Brain pericyte (primary cell): Measurements from ENCODE around the gene ZFX.
A peak's percentile ranks its signal among the peaks of the same experiment; 100 is the strongest.

Experiments
- DNase-seq: peaks from one replicate; pipeline ENCODE4 v3.0.0-alpha.2; 2012; ENCODE audit warnings: low read depth, low spot score

ZFX gene

GRCh38 chrX:24235084-24235710, 85.7 kb downstream of the ZFX start:
- no peak for DNase-seq

DNA sequence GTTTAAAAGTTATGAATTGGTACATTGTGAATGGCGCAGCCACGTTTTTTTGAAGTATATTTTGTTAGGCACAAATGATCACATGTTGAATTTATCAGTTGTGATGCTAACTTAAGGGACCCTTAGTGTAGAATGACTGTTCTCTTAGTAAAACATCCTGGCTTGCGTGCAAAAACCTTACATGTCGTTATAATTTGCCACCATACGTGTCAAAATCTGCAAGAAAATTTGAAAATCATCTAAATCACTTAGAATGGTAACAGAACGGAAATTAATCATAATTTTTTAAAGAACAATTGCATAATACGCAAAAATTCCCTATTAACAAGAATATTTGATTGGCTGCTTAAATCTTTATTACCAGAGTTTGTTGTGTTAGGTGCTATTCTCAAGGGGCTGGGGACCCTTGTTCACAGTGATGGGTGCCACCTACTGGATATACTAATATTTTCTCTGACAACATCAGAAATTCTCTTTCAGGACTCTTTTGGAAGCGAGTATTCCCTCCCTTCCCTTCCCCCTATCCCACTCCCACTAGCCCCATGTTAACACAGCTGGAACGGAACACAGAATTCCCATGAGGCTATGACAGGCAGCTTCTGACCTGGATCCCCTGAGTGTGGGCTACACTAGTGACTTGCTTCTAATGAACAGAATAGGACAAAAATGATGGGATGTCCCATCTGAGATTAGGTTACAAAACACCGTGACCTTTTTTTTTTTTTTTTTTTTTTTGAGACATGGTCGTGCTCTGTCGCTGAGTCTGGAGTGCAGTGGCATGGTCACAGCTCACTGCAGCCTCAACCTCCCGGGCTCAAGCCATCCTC, 92.5 kb downstream of the ZFX start:
- no peak for DNase-seq

DNA sequence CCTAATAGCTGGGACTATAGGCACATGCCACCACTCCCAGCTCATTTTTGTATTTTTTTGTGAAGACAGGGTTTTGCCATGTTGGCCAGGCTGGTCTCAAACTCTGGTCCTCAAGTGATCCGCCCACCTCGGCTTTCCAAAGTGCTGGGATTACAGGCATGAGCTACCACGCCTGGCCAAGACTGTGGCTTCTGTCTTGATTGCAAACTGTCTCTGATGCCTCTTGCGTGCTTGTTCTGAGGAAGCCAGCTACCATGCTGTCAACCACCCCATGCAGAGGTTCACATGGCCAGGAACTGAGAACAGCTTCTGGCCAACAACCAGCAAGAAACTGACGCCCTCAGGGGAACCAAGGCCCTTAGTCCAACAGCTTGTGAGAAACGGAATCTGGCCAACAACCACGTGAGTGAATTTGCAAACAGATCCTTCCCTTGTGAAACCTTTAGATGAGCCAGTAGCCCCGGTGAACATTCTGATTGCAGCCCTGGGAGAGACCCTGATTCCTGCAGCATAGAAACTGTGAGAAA, 93.2 kb downstream of the ZFX start:
- DNase-seq: peak; percentile 85

DNA sequence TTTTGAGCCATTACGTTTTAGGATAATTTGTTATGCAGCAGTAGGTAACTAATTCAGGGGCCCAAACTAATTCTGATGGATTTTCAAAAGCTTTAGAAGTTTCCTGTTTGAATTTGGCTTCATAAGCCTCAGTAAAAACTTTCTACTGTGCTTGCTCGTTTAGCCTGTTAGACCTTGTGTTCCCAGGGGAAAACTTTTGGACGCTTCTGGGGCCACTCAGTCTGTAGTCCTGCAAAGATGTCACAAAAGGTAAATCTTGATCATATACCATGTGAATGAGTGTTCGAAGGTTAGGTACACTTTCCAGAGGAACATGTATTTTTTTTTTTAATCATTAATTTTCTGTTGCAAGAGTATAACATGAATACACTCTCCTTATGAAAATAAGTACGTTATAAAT, 93.7 kb downstream of the ZFX start:
- DNase-seq: no peak

- DNase-seq: no peak
Measured at GRCh38 chrX:24243692-24244091, 94.2 kb downstream of the ZFX start.

DNA sequence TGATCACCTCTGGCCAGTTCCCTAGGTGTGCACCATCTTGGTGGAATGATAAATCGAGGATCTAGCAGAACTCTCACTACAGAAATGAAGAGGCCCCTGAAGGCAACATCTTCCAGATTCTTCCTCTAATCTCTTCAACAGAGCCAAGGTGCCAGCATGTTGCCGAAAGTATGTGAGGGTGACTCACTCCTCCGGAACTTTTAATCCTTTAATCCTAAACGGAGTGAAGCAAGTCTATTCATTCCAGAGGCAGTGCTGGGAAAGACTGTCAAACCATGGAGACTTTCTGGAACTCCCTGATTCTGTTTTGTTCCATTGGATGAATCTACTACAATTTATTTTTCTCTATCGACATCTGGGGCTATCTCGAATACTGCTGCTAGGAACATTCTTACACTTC, 95.7 kb downstream of the ZFX start:
- DNase-seq: no peak

DNA sequence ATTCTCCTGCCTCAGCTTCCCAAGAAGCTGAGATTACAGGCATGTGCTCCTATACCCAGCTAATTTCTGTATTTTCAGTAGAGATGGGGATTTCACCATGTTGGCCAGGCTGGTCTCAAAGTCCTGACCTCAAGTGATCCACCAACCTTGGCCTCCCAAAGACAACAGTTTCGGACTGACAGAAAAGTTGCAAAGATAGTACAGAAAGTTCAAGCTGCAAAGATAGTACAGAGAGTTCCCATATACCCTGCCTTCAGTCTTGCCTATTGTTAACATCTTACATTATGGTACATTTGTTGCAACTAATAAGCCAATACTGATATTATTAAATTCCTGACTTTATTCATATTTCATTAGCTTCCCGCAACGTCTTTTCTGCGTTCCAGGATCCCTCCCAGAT, 98.5 kb downstream of the ZFX start:
- DNase-seq: no peak

DNA sequence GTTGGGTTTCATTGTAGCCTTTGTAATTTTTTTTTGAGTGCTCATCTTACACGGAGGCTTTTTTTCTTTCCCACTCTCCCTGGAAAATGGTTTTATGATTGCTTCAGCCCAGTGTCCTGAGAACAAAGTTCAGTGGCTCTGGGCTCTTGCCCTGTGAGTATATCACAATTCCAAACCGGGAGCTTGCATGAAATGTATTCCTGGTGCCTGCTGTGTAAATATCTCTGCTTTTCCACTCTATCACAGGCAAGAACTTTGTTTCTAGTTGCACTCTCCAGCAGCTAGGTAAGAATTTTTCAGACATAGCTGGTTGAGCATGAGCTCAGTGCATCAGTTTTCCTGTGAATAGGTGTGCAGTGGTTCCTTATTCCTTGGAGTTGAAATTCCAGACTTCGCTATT, 103.5 kb downstream of the ZFX start:
- no peak for DNase-seq

GRCh38 chrX:24253469-24253868, 103.9 kb downstream of the ZFX start:
- DNase-seq: no peak

DNA sequence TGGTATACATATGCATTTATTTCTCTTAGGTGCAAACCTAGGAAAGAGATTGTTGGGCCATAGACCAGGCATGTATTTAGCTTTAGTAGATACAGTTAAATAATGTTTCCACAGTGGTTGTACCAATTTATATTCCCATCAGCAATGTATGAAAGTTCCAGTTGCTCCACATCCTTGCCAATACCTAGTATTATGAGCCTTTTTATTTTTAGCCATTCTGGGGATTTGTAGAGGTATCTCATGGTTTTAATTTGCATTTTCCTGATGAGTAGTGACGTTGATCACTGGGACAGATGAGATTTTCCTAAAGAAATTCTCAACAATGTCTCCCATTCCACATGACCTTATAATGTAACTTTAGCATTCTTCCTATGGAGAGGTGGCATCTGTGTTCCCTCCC, 107.5 kb downstream of the ZFX start:
- no peak for DNase-seq

- no peak for DNase-seq
Measured at GRCh38 chrX:24259544-24260240, 110.2 kb downstream of the ZFX start.

DNA sequence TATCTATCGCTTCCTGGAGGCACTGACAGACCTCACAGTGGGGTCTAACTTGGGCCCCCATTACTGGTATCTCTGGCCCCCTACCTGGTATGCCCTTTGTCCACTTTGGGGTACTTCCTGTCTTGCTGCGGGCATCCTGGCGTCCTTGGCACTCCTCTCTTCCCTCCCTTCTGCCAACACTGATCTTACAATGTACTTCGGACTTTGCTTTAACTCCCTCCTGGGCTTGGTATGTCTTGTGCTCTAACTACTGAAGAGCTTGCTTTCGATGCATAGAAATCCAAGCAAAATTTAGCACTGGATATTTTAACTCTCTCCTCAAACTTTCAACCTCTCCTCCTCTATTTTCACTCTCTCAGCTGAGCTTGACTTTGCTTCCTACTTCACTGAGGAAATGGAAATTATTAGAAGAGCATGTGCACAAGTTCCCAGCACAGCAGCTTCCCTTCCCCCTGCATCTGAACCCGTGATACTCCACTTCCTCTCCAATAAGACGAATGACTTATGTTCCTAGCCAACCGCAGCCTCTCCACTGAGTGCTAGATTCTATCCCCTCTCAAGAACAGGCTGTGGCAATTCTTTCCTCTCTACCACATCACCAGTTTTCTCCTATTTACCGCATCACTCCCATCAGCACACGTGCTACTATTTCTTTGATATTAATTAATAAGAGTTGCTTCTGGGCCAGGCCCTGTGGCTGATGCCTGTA, 111.5 kb downstream of the ZFX start:
- DNase-seq: no peak

GRCh38 chrX:24262309-24262708, 112.8 kb downstream of the ZFX start:
- no peak for DNase-seq

DNA sequence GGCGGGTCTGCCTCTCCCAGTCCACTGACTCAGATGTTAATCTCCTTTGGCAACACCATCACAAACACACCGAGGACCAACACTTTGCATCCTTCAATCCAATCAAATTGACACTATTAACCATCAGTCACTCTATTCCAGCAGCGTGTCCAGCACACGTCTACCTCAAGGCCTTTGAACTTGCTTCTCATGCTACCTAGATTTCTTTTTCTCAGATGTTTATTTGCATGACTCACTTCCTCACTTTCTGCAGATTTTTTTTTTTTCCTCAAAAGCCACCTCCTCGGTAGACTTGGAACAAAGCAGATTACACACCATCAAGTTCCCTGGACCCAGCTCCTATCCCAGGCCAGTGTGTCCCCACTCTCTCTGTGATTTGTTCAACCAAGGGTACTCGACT, 114.9 kb downstream of the ZFX start:
- no peak for DNase-seq
